Neutrophil (primary cell): ENCODE results near the gene EXOC3L2.

Experiments
- H3K27ac ChIP-seq: fragments of 200-600 bp; sonication (generic); 2 replicates; pipeline ENCODE4 v1.5.1; 2016; ENCODE audit warnings: mild to moderate bottlenecking, moderate library complexity
- H3K27me3 ChIP-seq: fragments of 200-600 bp; sonication (generic); 2 replicates; pipeline ENCODE4 v1.6.0; 2016; ENCODE audit warnings: mild to moderate bottlenecking
- H3K36me3 ChIP-seq: fragments of 200-600 bp; sonication (generic); 2 replicates; pipeline ENCODE4 v1.5.1; 2017
- H3K4me1 ChIP-seq, 2 experiments: fragments of 200-600 bp in 1 of 2; sonication (generic) in 1 of 2; 1 replicate in 1 of 2; 2 replicates in 1 of 2; pipeline versions ENCODE4 v1.5.1 to v1.6.1; 2013 to 2016; ENCODE audit warnings: low read depth in 1 of 2, low read length in 1 of 2, mild to moderate bottlenecking in 1 of 2, moderate library complexity in 1 of 2; ENCODE audit not compliant: control insufficient read depth in 1 of 2, insufficient read depth in 1 of 2
- H3K4me3 ChIP-seq, 2 experiments: fragments of 200-600 bp in 1 of 2; sonication (generic) in 1 of 2; 1 replicate in 1 of 2; 2 replicates in 1 of 2; pipeline ENCODE4 v1.5.1; 2013 to 2016; ENCODE audit warnings: low read depth in 1 of 2, low read length in 1 of 2, mild to moderate bottlenecking in 1 of 2, moderate library complexity in 1 of 2
- H3K9me3 ChIP-seq: fragments of 200-600 bp; sonication (generic); 2 replicates; pipeline ENCODE4 v1.5.1; 2016
- CTCF ChIP-seq: fragments of 200-600 bp; sonication (generic); IDR thresholded peaks from 2 replicates; pipeline ENCODE4 v1.5.1; 2016; ENCODE audit warnings: antibody characterized with exemption

The EXOC3L2 gene

GRCh38 chr19:45172173-45172572 lies 73.0 kb downstream of the EXOC3L2 start:
- Histone ChIP-seq H3K4me1 (peaks cover 82 to 86% of the 10 kb centered on the region in 2 experiments), H3K27me3 (no peaks in the 10 kb centered on the region), H3K36me3 (no peaks in the 10 kb centered on the region), H3K4me3 (no peak overlapping the region), H3K27ac (no peak overlapping the region), H3K9me3 (no peaks in the 10 kb centered on the region)
- TF ChIP-seq CTCF, result no peak

- peaks cover 80 to 85% of the 10 kb centered on the region in 2 experiments for H3K4me1 ChIP-seq
- no peaks in the 10 kb centered on the region for H3K9me3 ChIP-seq
- TF ChIP-seq CTCF, result no peak
- H3K27ac ChIP-seq, result peak overlapping the region; percentile 52
- no peaks in the 10 kb centered on the region for H3K27me3 ChIP-seq
- H3K36me3 ChIP-seq, result no peaks in the 10 kb centered on the region
- no peak overlapping the region for H3K4me3 ChIP-seq
These were observed 74.0 kb downstream of the EXOC3L2 start for GRCh38 chr19:45171211-45171623.

- no peaks in the 10 kb centered on the region for H3K36me3 ChIP-seq
- H3K4me1 ChIP-seq, result peaks cover 73 to 80% of the 10 kb centered on the region in 2 experiments
- no peaks in the 10 kb centered on the region for H3K27me3 ChIP-seq
- H3K27ac ChIP-seq, result peak overlapping the region; percentile 52
- TF ChIP-seq CTCF, result no peak
- no peak overlapping the region for H3K4me3 ChIP-seq
- no peaks in the 10 kb centered on the region for H3K9me3 ChIP-seq
These were observed 74.8 kb downstream of the EXOC3L2 start for GRCh38 chr19:45170146-45171106.

GRCh38 chr19:45169602-45170001 lies 75.6 kb downstream of the EXOC3L2 start:
- H3K4me3 ChIP-seq, result no peak overlapping the region
- peaks cover 78 to 85% of the 10 kb centered on the region in 2 experiments for H3K4me1 ChIP-seq
- no peaks in the 10 kb centered on the region for H3K27me3 ChIP-seq
- no peaks in the 10 kb centered on the region for H3K9me3 ChIP-seq
- no peaks in the 10 kb centered on the region for H3K36me3 ChIP-seq
- H3K27ac ChIP-seq, result peak overlapping the region; percentile 65
- no peak for TF ChIP-seq CTCF

- TF ChIP-seq CTCF, result no peak
- Histone ChIP-seq H3K4me3 (no peak overlapping the region), H3K4me1 (peaks cover 76 to 83% of the 10 kb centered on the region in 2 experiments), H3K36me3 (no peaks in the 10 kb centered on the region), H3K27ac (peak overlapping the region; percentile 65), H3K9me3 (no peaks in the 10 kb centered on the region), H3K27me3 (no peaks in the 10 kb centered on the region)
These were observed 76.3 kb downstream of the EXOC3L2 start for GRCh38 chr19:45168767-45169351.
